Fibroblast of the aortic adventitia (primary cell): ENCODE data around the gene C1RL. TPM values are rescaled to one million over a fixed set of nuclear protein-coding genes. Genes with fewer than 3 reads are reported as not detected.
A peak's percentile ranks its signal among the peaks of the same experiment; 100 is the strongest.

ENCODE experiments used
- DNase-seq: peaks from one replicate; pipeline ENCODE4 v3.0.0-alpha.2; 2010; ENCODE audit warnings: low read depth
- H3K4me3 ChIP-seq: 2 replicates; pipeline ENCODE4 v1.5.1; 2011; ENCODE audit warnings: low read depth, mild to moderate bottlenecking, control low read depth, low read length, moderate library complexity
- total RNA-seq: library from RNA; depleted of rRNA; stranded (reverse); fragments of >200 nt; gene quantifications from 2 replicates; pipeline ENCODE4 v1.2.3, GENCODE V29; 2012; ENCODE audit warnings: low replicate concordance
- TF ChIP-seq, protein P1 (sequence below): IDR thresholded peaks from 2 replicates; pipeline ENCODE4 v1.5.1; 2011; ENCODE audit warnings: mild to moderate bottlenecking, low read length, control low read depth, inconsistent platforms; ENCODE audit not compliant: insufficient read depth

Gene C1RL
- total RNA-seq, 1 donor = 50.6 TPM

- DNase-seq = no peak
- TF ChIP-seq, protein P1, sequence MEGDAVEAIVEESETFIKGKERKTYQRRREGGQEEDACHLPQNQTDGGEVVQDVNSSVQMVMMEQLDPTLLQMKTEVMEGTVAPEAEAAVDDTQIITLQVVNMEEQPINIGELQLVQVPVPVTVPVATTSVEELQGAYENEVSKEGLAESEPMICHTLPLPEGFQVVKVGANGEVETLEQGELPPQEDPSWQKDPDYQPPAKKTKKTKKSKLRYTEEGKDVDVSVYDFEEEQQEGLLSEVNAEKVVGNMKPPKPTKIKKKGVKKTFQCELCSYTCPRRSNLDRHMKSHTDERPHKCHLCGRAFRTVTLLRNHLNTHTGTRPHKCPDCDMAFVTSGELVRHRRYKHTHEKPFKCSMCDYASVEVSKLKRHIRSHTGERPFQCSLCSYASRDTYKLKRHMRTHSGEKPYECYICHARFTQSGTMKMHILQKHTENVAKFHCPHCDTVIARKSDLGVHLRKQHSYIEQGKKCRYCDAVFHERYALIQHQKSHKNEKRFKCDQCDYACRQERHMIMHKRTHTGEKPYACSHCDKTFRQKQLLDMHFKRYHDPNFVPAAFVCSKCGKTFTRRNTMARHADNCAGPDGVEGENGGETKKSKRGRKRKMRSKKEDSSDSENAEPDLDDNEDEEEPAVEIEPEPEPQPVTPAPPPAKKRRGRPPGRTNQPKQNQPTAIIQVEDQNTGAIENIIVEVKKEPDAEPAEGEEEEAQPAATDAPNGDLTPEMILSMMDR = no peak
- H3K4me3 ChIP-seq = no peak overlapping the region
Observed at GRCh38 chr12:7145671-7146070, 36.7 kb upstream of the C1RL start.

- peak; percentile 66 for DNase-seq
- H3K4me3 ChIP-seq = no peak overlapping the region
- TF ChIP-seq, protein P1 = peak; percentile 56
Observed at GRCh38 chr12:7144414-7145120, 35.6 kb upstream of the C1RL start.

GRCh38 chr12:7143564-7143963 is 34.5 kb upstream of the C1RL start:
- H3K4me3 ChIP-seq = no peak overlapping the region
- TF ChIP-seq, protein P1 = no peak
- DNase-seq = no peak

GRCh38 chr12:7142809-7143465 is 33.9 kb upstream of the C1RL start:
- TF ChIP-seq, protein P1 = no peak
- DNase-seq = no peak
- H3K4me3 ChIP-seq = no peak overlapping the region

GRCh38 chr12:7142056-7142644 is 33.1 kb upstream of the C1RL start:
- H3K4me3 ChIP-seq = no peak overlapping the region
- TF ChIP-seq, protein P1 = peak; percentile 90
- peak; percentile 56 for DNase-seq

DNA sequence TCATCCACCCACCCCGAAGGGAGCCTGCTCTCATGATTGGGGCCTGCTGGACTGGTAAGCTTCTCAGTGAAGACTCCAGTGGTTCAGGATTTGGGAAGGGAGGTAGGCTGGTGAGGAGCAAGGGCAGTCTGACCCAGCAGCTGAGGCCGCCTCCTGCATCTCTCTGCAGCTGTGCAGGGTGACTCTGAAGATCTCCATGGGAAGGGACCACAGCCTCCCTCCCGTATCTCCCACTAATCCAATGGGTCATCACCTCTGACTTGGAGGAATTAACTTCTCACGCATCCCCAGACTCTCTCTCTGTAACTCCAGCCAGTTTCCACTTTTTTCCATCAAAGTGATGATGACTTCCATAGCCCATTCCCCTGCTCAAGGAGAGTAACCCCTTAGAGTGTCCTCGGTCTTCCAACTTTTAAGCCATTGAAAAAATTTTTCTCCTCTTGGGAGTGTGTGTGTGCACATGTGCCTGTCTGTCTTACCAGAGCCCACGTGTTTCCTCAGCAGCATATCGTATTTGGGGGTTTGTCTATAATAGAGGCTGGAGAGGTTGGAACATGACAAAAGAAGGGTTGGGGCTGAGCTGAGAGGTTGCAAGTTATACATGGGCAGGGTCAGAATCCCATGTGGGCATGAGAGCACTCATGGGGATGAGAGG is 32.5 kb upstream of the C1RL start:
- H3K4me3 ChIP-seq = no peak overlapping the region
- no peak for DNase-seq
- TF ChIP-seq, protein P1 = no peak
